HG02884 (cell line): ENCODE data around the gene FYB2.

Experiments
- ATAC-seq: cut with Tn5 transposase; IDR thresholded peaks from one replicate; pipeline ENCODE4 v1.9.1; 2021; ENCODE audit warnings: mild to moderate bottlenecking, moderate library complexity; ENCODE audit not compliant: unreplicated experiment

Gene FYB2

GRCh38 chr1:56834137-56834900 lies 15.1 kb upstream of the FYB2 start:
- no peak for ATAC-seq

DNA sequence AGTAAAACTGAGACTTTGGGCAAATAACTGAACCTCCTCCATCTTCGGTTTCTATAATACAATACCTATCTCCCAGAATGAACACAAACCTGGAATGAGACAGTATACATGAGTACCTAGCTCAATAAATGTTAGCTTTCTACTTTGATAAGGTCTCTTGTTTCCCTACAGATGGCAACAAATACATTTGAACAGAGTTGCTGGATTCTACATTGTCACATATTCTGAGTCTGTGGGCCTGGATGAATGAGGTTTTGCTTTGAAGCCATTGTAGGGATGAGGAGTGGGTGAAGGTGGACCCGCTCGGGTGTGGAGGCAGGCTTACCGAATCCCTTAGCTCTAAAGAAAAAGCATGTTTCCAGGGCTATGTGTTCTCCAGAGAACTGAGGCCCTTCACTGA lies 13.9 kb upstream of the FYB2 start:
- ATAC-seq, result no peak

DNA sequence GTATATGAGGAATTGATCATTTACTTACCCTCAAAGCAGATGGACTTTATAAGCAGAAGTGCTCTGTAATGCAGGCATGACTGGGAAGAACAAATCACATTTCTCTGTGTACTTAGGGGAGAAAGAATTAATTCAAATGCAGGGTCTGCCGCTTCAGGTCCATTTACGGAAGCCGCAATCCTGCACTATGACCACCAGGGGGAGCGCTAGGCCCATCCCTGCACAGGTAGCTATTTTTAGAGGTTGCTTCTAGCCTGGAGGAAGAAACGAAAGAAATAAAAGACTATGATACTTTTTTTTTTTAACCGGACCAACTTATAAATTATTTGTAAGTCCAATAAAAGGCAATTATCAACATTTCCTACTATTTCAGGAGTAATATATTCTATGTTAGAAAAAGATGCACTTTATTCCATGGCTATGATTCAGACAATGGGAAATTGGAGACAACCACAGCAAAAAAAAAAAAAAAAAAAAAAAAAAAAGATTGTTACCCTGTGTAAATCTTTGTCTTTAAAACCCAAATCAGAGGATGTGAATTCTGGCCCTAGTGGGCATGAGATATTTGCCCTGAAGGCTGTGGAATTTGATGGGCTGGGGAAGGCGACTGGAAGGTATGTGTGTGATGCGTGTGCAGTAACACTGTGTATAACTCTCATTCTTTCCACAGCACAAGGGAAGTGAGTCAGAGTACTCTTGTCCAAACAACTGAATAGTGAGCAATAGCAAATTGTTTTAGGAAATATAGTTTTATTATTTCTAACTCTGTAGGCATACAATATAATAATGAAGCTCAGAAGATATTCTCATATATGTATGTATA lies 12.9 kb upstream of the FYB2 start:
- peak; percentile 55 for ATAC-seq

DNA sequence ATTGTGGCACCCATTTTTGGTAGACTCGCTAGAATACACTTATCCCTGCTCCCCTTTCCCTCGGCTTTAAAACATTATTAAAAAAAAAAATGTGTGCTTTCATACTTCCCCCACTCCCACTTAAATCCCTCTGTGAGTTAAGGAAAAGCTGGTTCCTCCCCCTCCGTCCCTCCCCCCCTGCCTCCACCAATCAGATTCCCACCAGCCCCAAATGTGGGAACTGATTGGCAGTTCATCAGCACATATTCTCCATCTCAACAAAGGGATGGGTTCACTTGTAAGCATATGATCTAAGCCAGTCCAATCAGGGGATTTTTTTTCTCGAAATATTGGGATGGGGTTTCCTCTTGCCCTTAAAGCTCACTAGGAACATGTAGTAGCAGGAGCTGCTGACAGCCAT lies 10.8 kb upstream of the FYB2 start:
- no peak for ATAC-seq

- no peak for ATAC-seq
Measured at GRCh38 chr1:56827711-56828110, 8.5 kb upstream of the FYB2 start.

- ATAC-seq, result no peak
Measured at GRCh38 chr1:56825436-56825835, 6.2 kb upstream of the FYB2 start.

DNA sequence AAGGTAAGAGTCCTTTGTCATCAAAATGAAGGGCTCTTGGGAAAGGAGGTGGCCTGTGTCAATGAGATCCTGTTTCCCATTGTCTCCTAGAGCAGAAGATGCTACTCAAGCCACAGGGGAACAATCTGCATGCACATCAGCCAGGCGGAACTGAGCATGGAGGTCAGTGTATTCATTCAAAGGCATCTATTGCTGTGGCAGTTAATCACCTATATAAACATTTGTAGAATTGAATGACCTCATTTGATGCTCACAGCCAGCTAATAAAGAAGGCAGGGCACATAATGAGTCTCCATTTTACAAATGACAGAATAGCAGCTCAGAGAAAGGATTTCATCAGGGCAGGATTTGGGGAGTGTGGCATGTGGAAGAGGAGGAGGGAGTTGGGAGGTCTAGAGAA lies 5.7 kb upstream of the FYB2 start:
- no peak for ATAC-seq

DNA sequence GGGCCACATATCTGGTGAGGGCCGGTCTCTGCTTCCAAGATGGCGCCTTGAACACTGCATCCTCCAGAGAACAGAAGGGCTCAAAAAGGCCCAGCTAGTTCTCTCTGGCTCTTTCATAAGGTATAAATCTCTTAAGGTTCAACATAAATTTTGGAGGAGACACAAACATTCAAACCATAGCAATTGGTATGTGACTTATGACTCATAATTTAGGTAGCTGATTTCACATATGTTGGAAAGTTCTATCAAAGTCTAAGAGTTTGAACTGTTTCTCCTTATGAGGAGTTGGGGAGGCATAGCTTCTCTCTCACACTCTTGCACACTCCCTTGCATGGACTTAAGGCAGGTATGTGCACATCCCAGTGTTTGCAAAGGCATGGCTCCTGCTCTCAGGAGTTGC lies 5.1 kb upstream of the FYB2 start:
- ATAC-seq, result no peak

- ATAC-seq, result no peak
Measured at GRCh38 chr1:56821462-56821797, 2.2 kb upstream of the FYB2 start.

DNA sequence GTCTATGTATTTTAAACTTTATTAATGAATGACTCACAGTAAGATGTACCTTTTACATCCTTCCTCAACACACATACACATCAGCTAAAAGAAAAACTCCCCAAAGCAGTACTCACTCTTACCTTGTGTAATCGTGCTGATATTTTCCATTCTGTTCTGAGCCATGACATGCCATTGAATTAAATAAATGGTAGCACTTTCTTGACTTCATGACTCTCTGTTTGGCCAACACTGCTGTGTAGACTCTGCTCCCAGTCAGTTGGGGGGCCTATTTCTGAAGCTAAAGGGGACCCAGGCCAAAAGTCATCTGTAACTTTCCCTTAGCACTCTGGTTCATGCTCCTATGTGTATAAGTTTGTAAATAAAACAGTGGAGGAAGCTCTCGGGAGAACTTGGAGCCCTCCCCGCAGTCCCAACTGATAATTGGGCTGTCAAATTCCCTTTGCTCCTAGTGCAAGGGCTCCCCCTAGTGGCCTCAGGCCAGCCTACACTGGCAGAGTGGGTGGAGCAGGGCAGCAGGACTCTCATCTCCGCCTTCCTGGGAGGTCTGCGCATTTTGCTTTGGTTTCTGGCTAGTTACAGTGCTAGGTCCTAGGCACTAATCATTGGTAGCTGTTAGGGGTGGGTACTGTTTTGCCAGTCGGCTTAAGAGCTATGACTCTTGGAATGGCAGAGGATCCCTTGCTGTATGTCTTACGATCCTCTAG lies 1.7 kb upstream of the FYB2 start:
- ATAC-seq, result peak; percentile 55

GRCh38 chr1:56817716-56818463 lies 1.3 kb downstream of the FYB2 start:
- ATAC-seq, result no peak

GRCh38 chr1:56816909-56817308 lies 2.3 kb downstream of the FYB2 start:
- peak; percentile 77 for ATAC-seq

GRCh38 chr1:56816264-56816663 lies 2.9 kb downstream of the FYB2 start:
- ATAC-seq, result no peak

GRCh38 chr1:56814205-56814604 lies 5.0 kb downstream of the FYB2 start:
- no peak for ATAC-seq

- no peak for ATAC-seq
Measured at GRCh38 chr1:56811331-56811730, 7.9 kb downstream of the FYB2 start.

GRCh38 chr1:56808410-56808809 lies 10.8 kb downstream of the FYB2 start:
- ATAC-seq, result no peak

- ATAC-seq, result no peak
Measured at GRCh38 chr1:56806804-56807203, 12.4 kb downstream of the FYB2 start.

- peak; percentile 79 for ATAC-seq
Measured at GRCh38 chr1:56803561-56804156, 15.5 kb downstream of the FYB2 start.

- ATAC-seq, result no peak
Measured at GRCh38 chr1:56799605-56800400, 19.4 kb downstream of the FYB2 start.

GRCh38 chr1:56798053-56798471 lies 21.1 kb downstream of the FYB2 start:
- no peak for ATAC-seq
